GM21367 (cell line): ENCODE data around the gene TBC1D25.

Experiments
- ATAC-seq: cut with Tn5 transposase; IDR thresholded peaks from one replicate; pipeline ENCODE4 v1.9.1; 2021; ENCODE audit not compliant: unreplicated experiment

The TBC1D25 gene

GRCh38 chrX:48539345-48540027 lies at the start of gene TBC1D25:
Gene TBC1D25, plus strand, starts transcription at chrX:48539714. Its CDS starts 84 bp downstream, at chrX:48539798.
- ATAC-seq = peak; percentile 69

GRCh38 chrX:48489892-48490291 lies 49.6 kb upstream of the TBC1D25 start:
- ATAC-seq = no peak

GRCh38 chrX:48490661-48491060 lies 48.9 kb upstream of the TBC1D25 start:
- no peak for ATAC-seq

- no peak for ATAC-seq
Observed at GRCh38 chrX:48491809-48492208, 47.7 kb upstream of the TBC1D25 start.

- no peak for ATAC-seq
Observed at GRCh38 chrX:48492293-48492910, 47.1 kb upstream of the TBC1D25 start.

- ATAC-seq = no peak
Observed at GRCh38 chrX:48493890-48494364, 45.6 kb upstream of the TBC1D25 start.

GRCh38 chrX:48496660-48497059 lies 42.9 kb upstream of the TBC1D25 start:
- ATAC-seq = no peak

- ATAC-seq = no peak
Observed at GRCh38 chrX:48497871-48498270, 41.6 kb upstream of the TBC1D25 start.

- no peak for ATAC-seq
Observed at GRCh38 chrX:48498374-48498809, 41.1 kb upstream of the TBC1D25 start.

- no peak for ATAC-seq
Observed at GRCh38 chrX:48504261-48504660, 35.3 kb upstream of the TBC1D25 start.

- no peak for ATAC-seq
Observed at GRCh38 chrX:48505481-48505880, 34.0 kb upstream of the TBC1D25 start.

- no peak for ATAC-seq
Observed at GRCh38 chrX:48507246-48507645, 32.3 kb upstream of the TBC1D25 start.

GRCh38 chrX:48508400-48509244 lies 30.9 kb upstream of the TBC1D25 start, which contains the start of gene PORCN:
Gene PORCN, plus strand, starts transcription at chrX:48508992. Its CDS starts 829 bp downstream, at chrX:48509821.
- peak; percentile 84 for ATAC-seq

GRCh38 chrX:48509245-48509590 lies 30.3 kb upstream of the TBC1D25 start:
- no peak for ATAC-seq

- no peak for ATAC-seq
Observed at GRCh38 chrX:48509619-48510018, 29.9 kb upstream of the TBC1D25 start.

GRCh38 chrX:48511560-48511959 lies 28.0 kb upstream of the TBC1D25 start:
- no peak for ATAC-seq

- ATAC-seq = no peak
Observed at GRCh38 chrX:48512371-48512935, 27.1 kb upstream of the TBC1D25 start.

GRCh38 chrX:48513670-48514069 lies 25.8 kb upstream of the TBC1D25 start:
- ATAC-seq = no peak

GRCh38 chrX:48514126-48514806 lies 25.2 kb upstream of the TBC1D25 start:
- ATAC-seq = no peak

GRCh38 chrX:48514868-48515460 lies 24.6 kb upstream of the TBC1D25 start:
- ATAC-seq = no peak
